HG03469 (cell line): ENCODE data around the gene AADAT.
"Not testable (repeated sequence)": the region's sequence is repeated elsewhere in the genome, so short reads cannot be mapped to it uniquely, and the experiment has no call there.

ENCODE experiments used
- ATAC-seq: cut with Tn5 transposase; IDR thresholded peaks from one replicate; pipeline ENCODE4 v1.9.1; 2021; ENCODE audit warnings: mild to moderate bottlenecking, moderate library complexity, moderate number of reproducible peaks; ENCODE audit not compliant: unreplicated experiment

The AADAT gene

GRCh38 chr4:170090352-170091052, 746 bp upstream of the AADAT start:
- ATAC-seq: no peak

- no peak for ATAC-seq
These were observed 485 bp downstream of the AADAT start for GRCh38 chr4:170089274-170089667.

GRCh38 chr4:170088716-170089115, 1.0 kb downstream of the AADAT start:
- ATAC-seq: no peak

- no peak for ATAC-seq
These were observed 2.5 kb downstream of the AADAT start for GRCh38 chr4:170087163-170087700.

GRCh38 chr4:170083541-170083940, 6.2 kb downstream of the AADAT start:
- no peak for ATAC-seq

- ATAC-seq: no peak
These were observed 9.3 kb downstream of the AADAT start for GRCh38 chr4:170080496-170080895.

GRCh38 chr4:170079981-170080380, 9.8 kb downstream of the AADAT start:
- no peak for ATAC-seq

GRCh38 chr4:170071196-170071595, 18.6 kb downstream of the AADAT start:
- no peak for ATAC-seq

- ATAC-seq: no peak
These were observed 21.2 kb downstream of the AADAT start for GRCh38 chr4:170068438-170069128.

- no peak for ATAC-seq
These were observed 30.3 kb downstream of the AADAT start for GRCh38 chr4:170059421-170059820.

- no peak for ATAC-seq
These were observed 30.9 kb downstream of the AADAT start for GRCh38 chr4:170058826-170059225.

GRCh38 chr4:170057866-170058265, 31.9 kb downstream of the AADAT start:
- ATAC-seq: no peak

- no peak for ATAC-seq
These were observed 36.8 kb downstream of the AADAT start for GRCh38 chr4:170052919-170053318.

GRCh38 chr4:170051402-170051801, 38.4 kb downstream of the AADAT start:
- no peak for ATAC-seq

- ATAC-seq: no peak
These were observed 40.0 kb downstream of the AADAT start for GRCh38 chr4:170049766-170050165.

GRCh38 chr4:170047771-170048354, 41.9 kb downstream of the AADAT start:
- ATAC-seq: no peak

GRCh38 chr4:170046156-170046555, 43.6 kb downstream of the AADAT start:
- not testable (repeated sequence) for ATAC-seq

GRCh38 chr4:170040031-170040680, 49.6 kb downstream of the AADAT start:
- no peak for ATAC-seq

- no peak for ATAC-seq
These were observed 51.0 kb downstream of the AADAT start for GRCh38 chr4:170038769-170039168.

GRCh38 chr4:170038232-170038631, 51.5 kb downstream of the AADAT start:
- ATAC-seq: no peak

GRCh38 chr4:170037481-170037880, 52.3 kb downstream of the AADAT start:
- no peak for ATAC-seq
